ENCODE data around the gene UBTD1. TPM values are rescaled to one million over a fixed set of nuclear protein-coding genes. Genes with fewer than 3 reads are reported as not detected.
"Not testable (repeated sequence)": the region's sequence is repeated elsewhere in the genome, so short reads cannot be mapped to it uniquely, and the experiment has no call there.

The UBTD1 gene
- total RNA-seq, 4 donors from 2014 or later = 0.40 to 4.1 (median 3.2) TPM

DNA sequence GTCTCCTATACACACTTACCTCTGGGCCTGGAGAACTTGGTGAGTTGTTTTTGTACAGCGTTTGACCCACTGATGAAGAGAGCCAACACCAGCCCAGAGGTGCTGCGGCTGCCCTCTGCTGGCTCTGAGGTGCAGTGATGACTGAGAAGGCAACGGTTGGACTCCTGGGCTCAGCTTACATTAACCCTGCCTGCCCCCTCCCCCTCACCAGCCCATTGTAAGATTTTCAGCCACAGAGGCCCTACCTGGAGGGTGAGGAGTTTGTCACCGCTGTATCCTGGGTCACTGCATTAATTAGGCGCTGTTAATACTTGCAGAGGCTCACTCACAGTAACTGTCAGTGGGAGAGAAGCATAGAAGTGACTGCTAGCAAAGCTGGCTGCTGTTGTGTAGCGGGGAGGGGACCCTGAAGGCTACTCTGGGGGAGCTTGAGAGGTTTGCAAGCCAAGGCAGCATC lies 54.9 kb downstream of the UBTD1 start:
- no peak for TF ChIP-seq EP300 (IDR thresholded peaks at IDR 0.05; ENCODE audit: low read depth)
- TF ChIP-seq, protein P1, sequence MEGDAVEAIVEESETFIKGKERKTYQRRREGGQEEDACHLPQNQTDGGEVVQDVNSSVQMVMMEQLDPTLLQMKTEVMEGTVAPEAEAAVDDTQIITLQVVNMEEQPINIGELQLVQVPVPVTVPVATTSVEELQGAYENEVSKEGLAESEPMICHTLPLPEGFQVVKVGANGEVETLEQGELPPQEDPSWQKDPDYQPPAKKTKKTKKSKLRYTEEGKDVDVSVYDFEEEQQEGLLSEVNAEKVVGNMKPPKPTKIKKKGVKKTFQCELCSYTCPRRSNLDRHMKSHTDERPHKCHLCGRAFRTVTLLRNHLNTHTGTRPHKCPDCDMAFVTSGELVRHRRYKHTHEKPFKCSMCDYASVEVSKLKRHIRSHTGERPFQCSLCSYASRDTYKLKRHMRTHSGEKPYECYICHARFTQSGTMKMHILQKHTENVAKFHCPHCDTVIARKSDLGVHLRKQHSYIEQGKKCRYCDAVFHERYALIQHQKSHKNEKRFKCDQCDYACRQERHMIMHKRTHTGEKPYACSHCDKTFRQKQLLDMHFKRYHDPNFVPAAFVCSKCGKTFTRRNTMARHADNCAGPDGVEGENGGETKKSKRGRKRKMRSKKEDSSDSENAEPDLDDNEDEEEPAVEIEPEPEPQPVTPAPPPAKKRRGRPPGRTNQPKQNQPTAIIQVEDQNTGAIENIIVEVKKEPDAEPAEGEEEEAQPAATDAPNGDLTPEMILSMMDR (IDR thresholded peaks at IDR 0.05) = peak; percentile 59 to 76 (median 68)
- Histone ChIP-seq H3K4me1 (no peaks in the 10 kb centered on the region), H3K4me3 (no peak overlapping the region), H3K27me3 (no peaks in the 10 kb centered on the region), H3K27ac (no peak overlapping the region), H3K9me3 (no peaks in the 10 kb centered on the region), H3K36me3 (no peaks in the 10 kb centered on the region)
- peak; percentile 52 for DNase-seq
- intact Hi-C loops (cut with DNase I; ENCODE audit: low total_unique reads) (loop anchor here (5.0 kb wide), 1 partner anchor 91 kb away; no protein-coding TSS in a partner anchor), in situ Hi-C loops (cut with MboI; ENCODE audit: low pct_ligation_motif_present in 1 of 4, low pct_unique_long_range_greater_than_20kb in 1 of 4, low sequenced_read_pairs in 3 of 4) (loop anchor here in 2 of 4 donors (10.0 kb wide), 1 partner anchor 89 kb away; no protein-coding TSS in a partner anchor)
- WGBS, 2 donors (ENCODE audit: low coverage in 1 of 2) = 25% methylated on average over 6 of the region's 6 CpGs; no CpG with 5 or more reads in 1 of the 2 donors

DNA sequence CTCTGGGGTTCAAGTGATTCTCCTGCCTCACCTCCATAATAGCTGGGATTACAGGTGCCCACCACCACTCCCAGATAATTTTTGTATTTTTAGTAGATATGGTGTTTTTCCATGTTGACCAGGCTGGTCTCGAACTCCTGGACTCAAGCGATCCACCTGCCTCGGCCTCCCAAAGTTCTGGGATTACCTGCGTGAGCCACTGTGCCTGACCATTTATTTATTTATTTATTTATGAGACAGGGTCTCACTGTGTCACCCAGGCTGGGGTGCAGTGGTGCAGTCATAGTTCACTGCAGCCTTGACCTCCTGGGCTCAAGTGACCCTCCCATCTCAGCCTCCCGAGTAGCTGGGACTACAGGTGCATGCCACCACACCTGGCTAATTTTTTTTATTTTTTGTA lies 55.6 kb downstream of the UBTD1 start:
- not testable (repeated sequence) for DNase-seq, H3K9me3 ChIP-seq, H3K27me3 ChIP-seq, H3K36me3 ChIP-seq, H3K4me3 ChIP-seq, H3K27ac ChIP-seq, H3K4me1 ChIP-seq
- in situ Hi-C loops (cut with MboI; ENCODE audit: low pct_ligation_motif_present in 1 of 4, low pct_unique_long_range_greater_than_20kb in 1 of 4, low sequenced_read_pairs in 3 of 4) = loop anchor here in 2 of 4 donors (10.0 kb wide), 1 partner anchor 90 kb away; no protein-coding TSS in a partner anchor
- intact Hi-C loops (cut with DNase I; ENCODE audit: low total_unique reads) = loop anchor here (5.0 kb wide), 1 partner anchor 92 kb away; no protein-coding TSS in a partner anchor
- 92 to 95% methylated on average over 4 to 5 of the region's 5 CpGs for WGBS, 2 donors (ENCODE audit: low coverage in 1 of 2)

DNA sequence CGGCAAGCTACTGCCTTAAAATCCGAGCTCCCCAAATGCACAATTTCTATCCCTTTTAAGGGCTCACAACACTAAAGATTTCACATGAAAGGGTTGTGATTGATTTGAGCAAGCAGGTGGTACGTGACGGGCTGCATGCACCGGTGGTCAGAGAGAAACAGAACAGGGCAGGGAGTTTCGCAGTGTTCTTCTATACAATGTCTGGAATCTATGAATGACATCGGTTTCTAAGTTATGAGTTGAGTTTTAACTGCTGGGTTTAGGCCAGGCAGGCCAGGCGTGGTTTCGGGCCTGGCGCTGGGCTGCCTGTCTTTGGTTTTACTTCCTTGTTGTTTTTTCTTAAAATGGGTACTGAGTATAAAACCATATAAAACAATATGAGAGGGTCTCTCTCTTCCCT lies 56.8 kb downstream of the UBTD1 start:
- H3K27ac ChIP-seq; H3K27me3 ChIP-seq; H3K9me3 ChIP-seq; DNase-seq; intact Hi-C loops (cut with DNase I; ENCODE audit: low total_unique reads); H3K4me1 ChIP-seq; H3K36me3 ChIP-seq; H3K4me3 ChIP-seq: not testable (repeated sequence)
- in situ Hi-C loops (cut with MboI; ENCODE audit: low pct_ligation_motif_present in 1 of 4, low pct_unique_long_range_greater_than_20kb in 1 of 4, low sequenced_read_pairs in 3 of 4) = loop anchor here in 2 of 4 donors (10.0 kb wide), 1 partner anchor 91 kb away; no protein-coding TSS in a partner anchor
- 93 to 100% methylated on average over 1 to 7 of the region's 10 CpGs for WGBS, 2 donors (ENCODE audit: low coverage in 1 of 2)

DNA sequence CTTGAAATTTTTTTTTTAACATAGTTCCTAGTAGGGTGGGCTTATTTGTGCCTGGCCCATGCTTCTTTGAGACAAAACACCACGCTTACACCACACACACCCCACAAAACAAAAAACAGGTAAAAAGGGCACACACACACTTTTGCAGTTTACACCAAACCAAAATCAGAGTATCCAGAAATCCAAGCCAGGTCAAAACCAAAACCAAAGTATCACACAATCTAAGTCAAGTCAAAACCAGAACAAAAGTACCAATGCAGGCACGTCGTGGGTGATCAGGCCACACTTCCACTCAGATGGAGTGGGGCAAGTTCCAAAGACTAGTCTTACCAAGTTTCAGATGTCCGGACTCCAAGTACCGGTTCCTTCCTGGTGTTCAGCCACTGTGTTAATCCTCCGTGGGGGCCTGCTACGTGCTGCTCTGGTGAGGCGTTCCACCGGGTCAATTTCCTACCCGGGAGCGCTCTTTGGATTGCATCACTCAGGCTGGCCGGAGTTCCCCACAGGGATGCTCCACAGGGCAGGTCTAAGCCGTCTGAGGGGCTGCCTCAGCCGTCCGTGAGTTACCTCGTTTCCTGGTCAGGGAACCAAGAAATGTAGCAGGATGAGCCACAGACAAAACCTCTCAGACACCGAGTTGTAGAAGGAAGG lies 62.1 kb downstream of the UBTD1 start:
- in situ Hi-C loops (cut with MboI; ENCODE audit: low pct_ligation_motif_present in 1 of 4, low pct_unique_long_range_greater_than_20kb in 1 of 4, low sequenced_read_pairs in 3 of 4); H3K9me3 ChIP-seq; intact Hi-C loops (cut with DNase I; ENCODE audit: low total_unique reads); H3K4me3 ChIP-seq; DNase-seq; H3K27me3 ChIP-seq; H3K4me1 ChIP-seq; H3K36me3 ChIP-seq: not testable (repeated sequence)
- peak overlapping the region in 1 of 4 donors; percentile 47 for H3K27ac ChIP-seq
- 89 to 100% methylated on average over 1 to 17 of the region's 17 CpGs for WGBS, 2 donors (ENCODE audit: low coverage in 1 of 2)

DNA sequence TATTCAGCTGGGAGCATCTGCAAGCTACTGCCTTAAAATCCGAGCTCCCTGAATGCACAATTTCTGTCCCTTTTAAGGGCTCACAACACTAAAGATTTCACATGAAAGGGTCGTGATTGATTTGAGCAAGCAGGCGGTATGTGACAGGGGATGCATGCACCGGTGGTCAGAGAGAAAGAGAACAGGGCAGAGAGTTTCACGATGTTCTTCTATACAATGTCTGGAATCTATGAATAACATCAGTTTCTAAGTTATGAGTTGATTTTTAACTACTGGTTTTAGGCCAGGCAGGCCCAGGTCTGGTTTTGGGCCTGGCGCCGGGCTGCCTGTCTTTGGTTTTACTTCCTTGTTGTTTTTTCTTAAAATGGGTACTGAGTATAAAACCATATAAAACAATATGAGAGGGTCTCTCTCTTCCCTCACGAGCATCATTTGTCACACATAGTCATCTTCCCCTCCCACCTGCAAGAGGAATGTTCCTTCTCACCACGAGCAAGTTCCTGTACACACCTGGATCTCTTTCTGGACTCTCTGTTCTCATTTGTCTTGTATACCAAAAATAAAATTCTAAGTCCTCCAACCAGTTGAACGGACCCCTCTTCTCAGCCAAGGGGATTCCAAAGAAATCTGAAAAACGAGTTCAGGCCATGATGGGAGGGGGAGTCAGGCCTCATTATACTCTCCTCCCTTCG lies 62.8 kb downstream of the UBTD1 start:
- DNase-seq; H3K4me1 ChIP-seq; H3K9me3 ChIP-seq; H3K27me3 ChIP-seq; H3K36me3 ChIP-seq; in situ Hi-C loops (cut with MboI; ENCODE audit: low pct_ligation_motif_present in 1 of 4, low pct_unique_long_range_greater_than_20kb in 1 of 4, low sequenced_read_pairs in 3 of 4); intact Hi-C loops (cut with DNase I; ENCODE audit: low total_unique reads); H3K4me3 ChIP-seq: not testable (repeated sequence)
- peak overlapping the region in 1 of 4 donors; percentile 47 for H3K27ac ChIP-seq
- 91 to 93% methylated on average over 10 to 12 of the region's 12 CpGs for WGBS, 2 donors (ENCODE audit: low coverage in 1 of 2)

DNA sequence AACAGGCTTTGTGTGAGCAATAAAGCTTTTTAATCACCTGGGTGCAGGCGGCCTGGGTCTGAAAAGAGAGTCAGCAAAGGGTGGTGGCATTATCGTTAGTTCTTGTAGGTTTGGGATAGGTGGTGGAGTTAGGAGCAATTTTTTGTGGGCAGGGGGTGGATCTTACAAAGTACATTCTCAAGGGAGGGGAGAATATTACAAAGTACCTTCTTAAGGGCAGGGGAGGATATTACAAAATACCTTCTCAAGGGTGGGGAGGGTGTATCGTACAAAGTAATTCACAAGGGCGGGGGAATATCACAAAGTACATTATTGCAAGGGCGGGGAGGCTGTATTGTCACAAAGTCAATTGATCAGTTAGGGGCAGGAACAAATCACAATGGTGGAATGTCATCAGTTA lies 63.6 kb downstream of the UBTD1 start:
- H3K27me3 ChIP-seq; H3K36me3 ChIP-seq; DNase-seq; H3K4me1 ChIP-seq; H3K9me3 ChIP-seq; H3K27ac ChIP-seq; H3K4me3 ChIP-seq; intact Hi-C loops (cut with DNase I; ENCODE audit: low total_unique reads); in situ Hi-C loops (cut with MboI; ENCODE audit: low pct_ligation_motif_present in 1 of 4, low pct_unique_long_range_greater_than_20kb in 1 of 4, low sequenced_read_pairs in 3 of 4): not testable (repeated sequence)
- WGBS, 2 donors (ENCODE audit: low coverage in 1 of 2) = 91 to 100% methylated on average over 3 to 5 of the region's 5 CpGs

Measured in transverse colon (tissue), 4 donors.